Neural progenitor cell (in vitro differentiated cells): Measurements from ENCODE around the gene PCGF3. TPM values are rescaled to one million over a fixed set of nuclear protein-coding genes. Genes with fewer than 3 reads are reported as not detected.

Experiments used
- DNase-seq: peaks from one replicate; pipeline ENCODE4 v3.0.0-alpha.2; 2016; ENCODE audit warnings: low spot score
- H2AFZ ChIP-seq: fragments of 200-600 bp; sonication (generic); replicated peaks from 2 replicates; pipeline ENCODE4 v1.6.1; 2016; ENCODE audit warnings: antibody characterized with exemption
- H3F3A ChIP-seq: fragments of 200-600 bp; sonication (generic); 2 replicates; pipeline ENCODE4 v1.6.1; 2016; ENCODE audit warnings: antibody characterized with exemption, low read depth
- H3K27ac ChIP-seq: fragments of 200-600 bp; sonication (generic); 2 replicates; pipeline ENCODE4 v1.5.1; 2016; ENCODE audit warnings: mild to moderate bottlenecking
- H3K27me3 ChIP-seq: fragments of 200-600 bp; sonication (generic); 2 replicates; pipeline ENCODE4 v1.6.1; 2016; ENCODE audit warnings: mild to moderate bottlenecking, moderate library complexity
- H3K36me3 ChIP-seq: fragments of 200-600 bp; sonication (generic); 2 replicates; pipeline ENCODE4 v1.5.1; 2016
- H3K4me1 ChIP-seq: fragments of 200-600 bp; sonication (generic); 2 replicates; pipeline ENCODE4 v1.6.1; 2016; ENCODE audit warnings: mixed run types
- H3K4me2 ChIP-seq: fragments of 200-600 bp; sonication (generic); 2 replicates; pipeline ENCODE4 v1.6.1; 2016
- H3K4me3 ChIP-seq: fragments of 200-600 bp; sonication (generic); 2 replicates; pipeline ENCODE4 v1.5.1; 2016
- H3K79me2 ChIP-seq: fragments of 200-600 bp; sonication (generic); 2 replicates; pipeline ENCODE4 v1.6.1; 2016; ENCODE audit warnings: low read depth
- H3K9ac ChIP-seq: fragments of 200-600 bp; sonication (generic); 2 replicates; pipeline ENCODE4 v1.6.1; 2016
- H3K9me3 ChIP-seq: fragments of 200-600 bp; sonication (generic); 2 replicates; pipeline ENCODE4 v1.5.1; 2016; ENCODE audit warnings: low read depth
- H4K20me1 ChIP-seq: fragments of 200-600 bp; sonication (generic); 2 replicates; pipeline ENCODE4 v1.6.1; 2016; ENCODE audit warnings: low read depth
- H3K27ac Mint-ChIP-seq: 3 replicates; pipeline ENCODE4 v1.8.0; 2021; ENCODE audit warnings: mixed read lengths
- H3K27me3 Mint-ChIP-seq: 2 replicates; pipeline ENCODE4 v1.8.0; 2022; ENCODE audit warnings: low read depth, mild to moderate bottlenecking, inconsistent platforms, moderate library complexity, mixed read lengths; ENCODE audit not compliant: insufficient read depth
- H3K36me3 Mint-ChIP-seq: 3 replicates; pipeline ENCODE4 v1.8.0; 2021; ENCODE audit warnings: mixed read lengths
- H3K4me1 Mint-ChIP-seq: 3 replicates; pipeline ENCODE4 v1.8.0; 2021; ENCODE audit warnings: mixed read lengths
- H3K4me3 Mint-ChIP-seq: 3 replicates; pipeline ENCODE4 v1.8.0; 2021; ENCODE audit warnings: mild to moderate bottlenecking, moderate library complexity, mixed read lengths
- H3K9me3 Mint-ChIP-seq: 3 replicates; pipeline ENCODE4 v1.8.0; 2020; ENCODE audit warnings: mixed read lengths
- CTCF ChIP-seq: fragments of 200-600 bp; sonication (generic); IDR thresholded peaks from 2 replicates; pipeline ENCODE4 v1.5.1; 2017; ENCODE audit warnings: antibody characterized with exemption, mild to moderate bottlenecking
- EZH2 ChIP-seq: fragments of 200-600 bp; sonication (generic); IDR thresholded peaks from 2 replicates; pipeline ENCODE4 v1.6.1; 2017; ENCODE audit warnings: antibody characterized with exemption, mild to moderate bottlenecking, moderate library complexity
- EZH2phosphoT487 ChIP-seq: fragments of 200-600 bp; sonication (generic); IDR thresholded peaks from 2 replicates; pipeline ENCODE4 v1.6.1; 2017; ENCODE audit warnings: antibody characterized with exemption
- total RNA-seq: library from RNA; depleted of rRNA; stranded (reverse); fragments of >200 nt; gene quantifications from 2 replicates; pipeline ENCODE4 v1.2.3, GENCODE V29; 2015; ENCODE audit warnings: low replicate concordance

The PCGF3 gene
- total RNA-seq, 1 donor from 2014 or later, result 44.7 TPM

GRCh38 chr4:709348-709747, 3.7 kb downstream of the PCGF3 start:
- H3K4me1 ChIP-seq, result peaks cover 9% of the 10 kb centered on the region
- no peak overlapping the region for H3K4me2 ChIP-seq
- peaks cover 3% of the 10 kb centered on the region for H3K27me3 Mint-ChIP-seq
- H3K9ac ChIP-seq, result no peak overlapping the region
- peaks cover 5% of the 10 kb centered on the region for H3K4me1 Mint-ChIP-seq
- H3K27me3 ChIP-seq, result peaks cover 10% of the 10 kb centered on the region
- H3K36me3 Mint-ChIP-seq, result peaks cover 29% of the 10 kb centered on the region
- H4K20me1 ChIP-seq, result peaks cover 72% of the 10 kb centered on the region
- peaks cover 85% of the 10 kb centered on the region for H3K79me2 ChIP-seq
- no peak for DNase-seq
- TF ChIP-seq EZH2, result no peak
- no peak for TF ChIP-seq CTCF
- no peak for TF ChIP-seq EZH2phosphoT487
- H3K9me3 ChIP-seq, result no peaks in the 10 kb centered on the region
- H3F3A ChIP-seq, result peaks cover 4% of the 10 kb centered on the region
- H3K27ac Mint-ChIP-seq, result no peak overlapping the region
- no peak overlapping the region for H2AFZ ChIP-seq
- peak overlapping the region; percentile 57 for H3K4me3 Mint-ChIP-seq
- H3K36me3 ChIP-seq, result no peaks in the 10 kb centered on the region
- H3K4me3 ChIP-seq, result no peak overlapping the region
- peaks cover 24% of the 10 kb centered on the region for H3K9me3 Mint-ChIP-seq
- no peak overlapping the region for H3K27ac ChIP-seq

GRCh38 chr4:710116-710515, 4.5 kb downstream of the PCGF3 start:
- Histone ChIP-seq H3K9me3 (no peaks in the 10 kb centered on the region), H3K4me2 (no peak overlapping the region), H3K9ac (no peak overlapping the region), H3K79me2 (peaks cover 93% of the 10 kb centered on the region), H2AFZ (no peak overlapping the region), H3K36me3 (no peaks in the 10 kb centered on the region), H3K4me3 (no peak overlapping the region), H3F3A (peaks cover 4% of the 10 kb centered on the region), H3K27me3 (peaks cover 2% of the 10 kb centered on the region), H3K4me1 (peaks cover 9% of the 10 kb centered on the region), H4K20me1 (peaks cover 80% of the 10 kb centered on the region), H3K27ac (no peak overlapping the region)
- Mint-ChIP-seq H3K4me3 (peak overlapping the region; percentile 63), H3K9me3 (peaks cover 25% of the 10 kb centered on the region), H3K27me3 (peaks cover 5% of the 10 kb centered on the region), H3K4me1 (peaks cover 5% of the 10 kb centered on the region), H3K27ac (no peak overlapping the region), H3K36me3 (peaks cover 33% of the 10 kb centered on the region)
- TF ChIP-seq EZH2phosphoT487, result no peak
- no peak for TF ChIP-seq CTCF
- no peak for TF ChIP-seq EZH2
- DNase-seq, result no peak

GRCh38 chr4:710916-711315, 5.3 kb downstream of the PCGF3 start:
- no peaks in the 10 kb centered on the region for H3K9me3 ChIP-seq
- no peaks in the 10 kb centered on the region for H3K36me3 ChIP-seq
- peaks cover 85% of the 10 kb centered on the region for H4K20me1 ChIP-seq
- H3K9me3 Mint-ChIP-seq, result peaks cover 25% of the 10 kb centered on the region
- H3K9ac ChIP-seq, result no peak overlapping the region
- H3K27ac ChIP-seq, result no peak overlapping the region
- peaks cover 5% of the 10 kb centered on the region for H3K4me1 Mint-ChIP-seq
- H3K4me1 ChIP-seq, result peaks cover 9% of the 10 kb centered on the region
- peaks cover 4% of the 10 kb centered on the region for H3F3A ChIP-seq
- H3K27me3 ChIP-seq, result no peaks in the 10 kb centered on the region
- no peak overlapping the region for H3K4me3 Mint-ChIP-seq
- no peak overlapping the region for H2AFZ ChIP-seq
- H3K4me2 ChIP-seq, result no peak overlapping the region
- DNase-seq, result no peak
- H3K27ac Mint-ChIP-seq, result no peak overlapping the region
- peaks cover 5% of the 10 kb centered on the region for H3K27me3 Mint-ChIP-seq
- H3K4me3 ChIP-seq, result no peak overlapping the region
- no peak for TF ChIP-seq EZH2
- TF ChIP-seq EZH2phosphoT487, result no peak
- no peak for TF ChIP-seq CTCF
- H3K79me2 ChIP-seq, result peaks cover 96% of the 10 kb centered on the region
- H3K36me3 Mint-ChIP-seq, result peaks cover 34% of the 10 kb centered on the region
